ENCODE data around the gene SGO1.

- TF ChIP-seq POLR2AphosphoS5 (IDR thresholded peaks at IDR 0.05; ENCODE audit: low read depth, low read length) (no peak), TAF1 (IDR thresholded peaks at IDR 0.05; ENCODE audit: borderline replicate concordance, low read depth, low read length) (no peak), POLR2A (IDR thresholded peaks at IDR 0.05; ENCODE audit: low read depth, low read length) (no peak)
Observed at GRCh38 chr3:20145874-20146273, 40.1 kb downstream of the SGO1 start.
